SW480 (cell line): ENCODE measurements around the gene KSR2.

Experiments used
- DNase-seq: peaks from one replicate; pipeline ENCODE4 v3.0.0-alpha.2; 2016; ENCODE audit warnings: low spot score

KSR2 gene

DNA sequence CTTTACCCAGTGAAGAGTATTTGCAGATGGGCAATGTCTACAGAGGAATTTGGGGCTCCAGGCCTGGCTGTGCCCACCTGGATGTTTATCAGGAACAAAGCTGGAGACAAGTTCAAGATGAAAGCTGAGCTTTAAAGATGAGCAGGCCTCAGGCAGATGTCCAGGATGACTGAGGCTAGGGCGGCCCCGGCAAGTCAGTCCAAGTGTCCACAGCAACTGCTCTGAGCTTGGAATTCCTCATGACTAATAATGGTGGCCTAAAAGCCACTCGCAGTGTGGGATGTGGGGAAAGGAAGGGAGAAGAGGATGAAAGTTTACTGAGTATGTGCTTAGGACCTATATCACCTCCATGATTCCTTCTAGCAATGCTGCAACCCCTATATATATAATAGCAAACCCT lies 479.1 kb downstream of the KSR2 start:
- no peak for DNase-seq

DNA sequence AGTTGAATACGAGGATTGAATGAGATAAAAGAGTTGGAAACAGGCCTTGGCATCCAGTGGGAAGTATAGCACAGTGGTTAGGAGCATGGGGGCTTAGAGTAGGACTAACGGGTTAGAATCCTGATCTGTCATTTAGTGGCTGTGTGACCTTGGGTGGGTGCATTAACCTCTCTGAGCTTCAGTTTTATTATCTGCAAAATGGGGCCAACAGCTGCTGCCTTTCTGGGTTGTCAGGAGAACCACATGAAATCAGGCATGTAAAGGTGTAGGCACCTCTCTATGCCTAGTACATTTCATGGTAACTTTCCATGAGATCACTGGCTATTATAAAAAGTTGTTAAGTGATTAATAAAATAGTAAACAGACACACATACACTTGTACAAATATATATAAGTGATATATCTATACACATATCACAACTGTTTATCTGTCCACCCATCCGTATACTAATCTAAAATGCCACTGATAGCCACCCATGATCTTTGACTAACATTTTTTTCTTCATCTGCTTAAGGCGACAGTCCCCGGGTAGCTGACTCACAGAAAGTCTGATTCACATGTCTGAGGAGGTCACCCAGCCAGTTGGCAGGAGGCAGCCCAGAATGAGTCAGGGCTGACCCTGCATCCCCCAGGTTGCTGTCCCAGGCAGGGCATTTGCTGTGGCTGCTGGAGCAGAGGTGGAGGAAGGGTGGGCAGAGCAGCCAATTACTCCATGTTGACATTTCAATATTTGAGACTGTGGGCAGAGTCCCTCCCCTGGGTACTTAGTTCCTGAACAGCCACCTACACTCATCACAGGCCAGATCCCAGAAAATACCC lies 481.7 kb downstream of the KSR2 start:
- DNase-seq: peak; percentile 53

DNA sequence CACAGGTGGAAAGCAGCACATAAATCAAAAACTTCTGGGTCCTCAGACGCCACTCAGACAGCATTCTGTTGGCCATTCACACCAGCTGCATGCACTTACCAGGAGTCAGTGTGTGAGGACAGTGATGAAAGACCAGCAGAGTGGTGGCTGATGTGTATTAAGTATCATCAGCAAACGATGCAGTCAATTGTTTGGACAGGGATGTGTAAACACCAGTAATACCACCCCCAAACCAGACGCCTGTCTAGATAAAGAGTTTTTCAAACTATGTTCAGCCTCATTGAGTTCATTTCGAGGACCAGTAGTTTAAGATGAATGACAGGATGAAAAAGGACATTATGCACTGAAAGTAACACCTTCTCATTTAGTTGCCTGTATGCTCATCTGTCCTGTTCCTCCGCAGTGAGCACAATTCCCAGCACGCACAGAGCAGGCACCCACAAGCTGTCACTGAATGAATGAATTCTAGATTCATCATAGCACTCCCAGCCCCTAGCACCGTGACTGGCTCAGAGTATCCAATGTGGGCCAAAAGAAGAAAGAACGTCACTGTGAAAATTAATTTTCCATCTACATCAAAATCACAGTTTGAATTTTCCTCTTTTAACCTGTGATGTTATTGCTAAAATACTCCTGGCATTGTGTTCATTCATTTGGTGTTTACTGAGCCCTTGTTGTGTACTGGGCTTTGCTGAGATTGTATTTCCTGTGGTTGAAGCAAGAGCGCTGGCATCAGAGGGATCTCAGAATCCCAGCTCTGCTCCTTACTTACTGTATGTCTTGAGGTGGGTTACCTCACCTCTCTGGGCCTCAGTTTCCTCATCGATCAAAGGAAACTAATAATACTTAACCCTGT lies 482.6 kb downstream of the KSR2 start:
- DNase-seq: no peak

DNA sequence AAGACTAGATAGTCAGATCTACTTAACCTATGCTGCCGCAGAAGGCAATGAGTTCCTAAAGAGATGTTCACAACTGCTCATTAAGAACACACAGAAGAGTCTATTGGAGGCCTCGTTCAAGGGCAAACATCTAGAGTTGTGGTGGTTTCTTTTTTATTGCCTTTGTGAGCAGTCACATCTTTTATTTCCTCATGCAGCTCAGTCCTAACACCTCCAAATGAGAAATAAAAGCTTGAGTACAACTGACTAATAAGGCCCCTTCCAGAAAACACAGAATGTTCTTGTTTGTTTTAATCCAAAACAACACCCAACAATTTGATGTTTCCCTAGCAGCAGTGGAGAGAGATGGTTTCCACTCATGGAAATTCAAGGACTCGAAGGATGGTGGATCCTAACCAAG lies 483.9 kb downstream of the KSR2 start:
- DNase-seq: no peak

DNA sequence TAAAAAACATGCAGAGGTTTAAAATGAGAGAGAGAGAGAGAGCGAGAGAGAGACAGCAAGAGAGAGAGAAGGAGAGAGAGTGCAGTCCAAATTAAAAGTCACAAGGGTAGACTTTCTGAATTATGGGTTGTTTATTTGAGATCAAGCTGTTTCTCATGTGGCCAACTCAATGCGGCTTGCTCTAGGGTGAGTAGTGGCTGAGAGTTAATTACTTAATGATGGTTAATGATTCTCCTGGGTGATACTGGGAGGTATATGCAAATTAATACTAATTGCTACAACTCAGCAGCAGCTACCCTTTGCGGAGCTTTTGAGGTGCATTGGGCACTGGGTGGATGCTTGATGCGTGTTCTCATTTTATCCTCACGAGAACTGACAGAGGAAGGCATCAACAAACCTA lies 485.3 kb downstream of the KSR2 start:
- DNase-seq: no peak

DNA sequence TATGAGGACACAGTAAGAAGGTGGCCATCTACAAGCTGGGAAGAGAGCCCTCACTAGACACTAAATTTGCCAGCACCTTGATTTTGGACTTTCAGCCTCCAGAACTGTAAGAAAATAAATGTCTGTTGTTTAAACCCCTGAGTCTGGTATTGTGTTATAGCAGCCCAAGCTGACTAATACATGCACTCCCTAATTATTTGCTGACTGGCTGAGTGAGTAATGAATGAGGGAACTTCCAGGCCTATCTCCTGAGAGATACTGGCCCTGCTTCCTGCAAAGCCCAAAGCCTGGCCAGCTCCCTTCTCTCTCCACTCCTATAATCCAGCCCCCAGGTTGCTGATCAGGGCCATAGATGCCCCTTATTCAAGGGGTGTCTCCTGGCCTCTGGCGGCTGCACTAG lies 487.3 kb downstream of the KSR2 start:
- no peak for DNase-seq

DNA sequence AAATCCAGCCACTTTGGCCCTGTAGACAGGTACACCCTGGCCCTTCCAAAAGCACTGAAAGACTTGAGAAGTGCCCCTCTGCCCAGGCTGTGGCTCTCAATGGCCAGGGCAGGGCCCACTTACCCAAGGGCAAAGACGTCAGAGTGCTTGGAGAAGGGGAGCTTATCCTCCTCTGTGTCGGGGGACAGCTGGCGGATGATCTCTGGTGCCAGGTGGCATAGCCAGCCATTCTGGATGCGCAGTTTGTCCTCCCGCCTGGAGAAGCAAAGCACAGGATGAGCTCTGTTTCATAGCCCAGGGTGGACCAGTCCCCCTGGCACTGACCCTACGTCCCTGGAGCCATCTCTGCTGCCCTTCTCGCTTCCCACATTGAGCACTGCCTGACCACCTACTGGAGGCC lies 492.4 kb downstream of the KSR2 start:
- no peak for DNase-seq

DNA sequence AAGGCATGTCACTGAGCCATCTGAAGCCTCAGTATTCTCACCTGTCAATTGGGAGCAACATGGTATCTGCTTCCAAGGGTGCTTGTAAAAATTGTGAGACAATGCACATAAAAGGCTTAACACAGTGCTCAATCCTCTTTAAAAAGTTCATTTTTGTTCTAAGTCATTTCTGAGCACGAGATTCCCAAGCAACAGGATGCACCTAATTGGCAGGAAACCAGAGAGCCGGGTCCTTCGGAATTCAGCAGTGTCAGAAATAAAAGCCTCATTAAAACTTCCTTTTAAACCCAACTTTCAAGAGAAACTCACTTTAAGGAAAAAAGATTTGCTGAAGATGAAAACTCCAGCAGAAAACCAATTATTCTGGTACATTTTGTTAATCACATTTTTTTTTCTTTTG lies 494.9 kb downstream of the KSR2 start:
- no peak for DNase-seq

DNA sequence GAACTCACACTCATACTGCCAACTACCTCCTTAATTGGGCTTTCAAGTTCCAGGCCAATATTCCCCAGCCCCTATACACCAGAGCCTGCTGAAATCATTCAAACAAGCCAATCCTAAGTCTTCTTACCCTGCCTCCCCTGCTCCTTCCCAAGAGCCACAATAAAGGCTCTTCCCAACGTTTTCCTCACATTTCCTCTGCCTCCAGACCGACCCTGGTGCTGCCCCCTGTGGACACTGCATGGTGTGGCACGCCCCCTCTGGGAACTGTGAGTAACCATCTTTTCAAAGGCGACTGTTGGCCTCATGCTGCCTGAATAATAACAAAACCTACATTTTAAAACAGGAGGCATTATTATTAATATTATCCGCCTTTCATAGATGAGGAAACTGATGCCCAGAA lies 495.8 kb downstream of the KSR2 start:
- peak; percentile 16 for DNase-seq

DNA sequence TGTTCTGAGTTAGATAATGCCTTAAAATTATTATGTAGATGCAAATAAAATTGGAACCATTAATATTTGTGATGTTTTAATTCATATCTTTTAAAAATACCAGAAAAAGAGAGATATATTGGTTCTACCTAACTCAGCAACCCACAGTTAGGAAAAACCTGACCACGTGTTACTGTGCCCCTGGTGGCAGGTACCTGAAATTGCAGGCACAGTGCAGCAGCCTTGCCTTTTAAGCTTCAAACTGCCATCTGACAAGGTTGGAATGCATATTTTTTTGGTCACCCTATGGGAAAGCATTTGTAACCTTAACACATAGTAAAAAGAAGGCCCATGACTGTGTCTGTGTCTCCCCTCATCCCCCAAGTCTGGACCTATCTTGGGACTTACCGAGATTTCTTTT lies 498.0 kb downstream of the KSR2 start:
- no peak for DNase-seq

DNA sequence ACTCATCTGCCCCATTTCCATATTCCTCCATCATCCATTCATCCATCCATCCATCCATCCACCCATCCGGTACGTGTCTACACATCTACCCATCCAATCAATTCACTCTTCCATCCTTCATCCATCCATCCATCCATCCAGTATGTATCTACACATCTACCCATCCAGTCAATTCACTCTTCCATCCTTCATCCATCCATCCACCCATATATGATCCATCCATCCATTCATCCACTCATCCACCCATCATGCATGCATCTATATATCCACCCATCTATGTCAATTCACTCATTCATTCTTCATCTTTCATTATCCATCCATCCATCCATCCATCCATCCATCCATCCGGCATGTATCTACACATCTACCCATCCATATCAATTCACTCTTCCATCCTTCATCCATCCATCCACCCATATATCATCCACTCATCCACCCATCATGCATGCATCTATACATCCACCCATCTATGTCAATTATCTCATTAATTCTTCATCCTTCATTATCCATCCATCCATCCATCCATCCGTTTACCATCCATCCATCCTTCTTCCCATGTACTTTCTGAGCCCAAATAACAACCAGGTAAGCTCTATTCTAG lies 498.8 kb downstream of the KSR2 start:
- no peak for DNase-seq

DNA sequence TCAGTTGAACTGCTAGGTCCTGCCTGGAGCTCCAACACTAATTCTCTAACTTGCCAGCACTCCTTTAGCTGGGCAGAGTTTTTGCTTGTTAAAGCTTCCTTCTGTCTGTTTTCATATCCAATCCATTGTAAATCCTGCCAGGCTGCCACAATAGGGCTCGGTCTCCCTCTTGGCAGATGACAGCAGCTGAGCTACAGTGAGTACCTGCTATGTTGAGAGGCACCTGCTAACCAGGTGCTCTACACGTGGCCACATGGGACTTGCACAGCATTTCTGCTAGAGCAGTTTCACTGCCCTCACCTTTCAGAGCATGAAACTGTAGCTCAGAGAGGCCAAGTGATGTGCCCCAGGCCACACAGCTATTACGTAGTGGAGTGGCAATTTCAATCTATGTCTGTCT lies 500.8 kb downstream of the KSR2 start:
- no peak for DNase-seq

DNA sequence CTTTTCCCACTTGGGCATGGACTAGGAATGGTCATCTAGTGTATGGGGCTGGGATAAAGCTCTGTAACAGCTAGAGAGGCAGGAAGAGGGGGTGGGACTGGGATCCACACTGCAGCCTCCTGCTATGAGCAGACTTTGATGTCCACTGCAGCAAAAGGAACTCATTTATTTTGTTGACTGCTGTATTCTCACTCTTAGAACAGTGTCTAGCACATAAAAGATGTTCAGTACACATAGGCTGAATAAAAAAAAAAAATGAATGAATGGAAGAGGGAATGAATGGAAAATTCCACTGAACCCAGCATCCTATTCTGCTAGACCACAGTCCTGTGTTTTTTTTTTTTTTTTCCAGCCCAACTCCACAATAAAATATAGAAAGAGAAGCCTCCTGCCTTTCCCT lies 501.2 kb downstream of the KSR2 start:
- no peak for DNase-seq

DNA sequence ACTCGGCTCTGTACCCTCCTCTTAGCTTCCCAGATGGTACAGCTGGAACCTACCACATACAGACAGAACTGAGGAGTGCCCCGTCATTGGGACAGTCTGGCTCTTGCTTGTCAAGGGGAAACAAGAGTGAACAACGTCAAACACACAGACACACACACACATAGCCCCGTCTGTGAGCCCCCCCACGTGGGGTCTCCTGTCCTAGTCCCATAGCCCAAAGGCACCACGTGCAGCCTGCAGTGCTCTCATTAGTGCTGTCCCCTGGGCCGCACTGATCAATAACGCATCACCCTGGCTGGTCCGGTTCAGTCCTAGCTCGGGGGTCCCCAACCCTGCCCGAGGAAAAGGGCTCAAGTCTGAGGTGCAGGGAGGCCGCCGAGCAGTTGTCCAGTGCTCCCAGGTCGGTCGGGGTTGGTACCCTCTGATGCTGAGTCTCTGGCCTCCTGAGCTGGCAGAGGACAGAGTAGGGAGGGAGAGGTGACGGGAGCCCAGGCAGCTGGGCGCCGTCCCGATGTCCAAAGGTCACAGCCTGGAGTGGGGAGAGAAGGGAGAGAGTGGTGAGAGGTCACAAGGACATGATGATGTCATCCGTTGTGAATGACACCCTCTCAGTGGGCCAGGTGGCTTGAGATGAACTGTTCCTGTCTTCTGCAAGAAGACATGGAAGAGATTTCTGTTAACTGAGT lies 502.0 kb downstream of the KSR2 start:
- DNase-seq: peak; percentile 25

DNA sequence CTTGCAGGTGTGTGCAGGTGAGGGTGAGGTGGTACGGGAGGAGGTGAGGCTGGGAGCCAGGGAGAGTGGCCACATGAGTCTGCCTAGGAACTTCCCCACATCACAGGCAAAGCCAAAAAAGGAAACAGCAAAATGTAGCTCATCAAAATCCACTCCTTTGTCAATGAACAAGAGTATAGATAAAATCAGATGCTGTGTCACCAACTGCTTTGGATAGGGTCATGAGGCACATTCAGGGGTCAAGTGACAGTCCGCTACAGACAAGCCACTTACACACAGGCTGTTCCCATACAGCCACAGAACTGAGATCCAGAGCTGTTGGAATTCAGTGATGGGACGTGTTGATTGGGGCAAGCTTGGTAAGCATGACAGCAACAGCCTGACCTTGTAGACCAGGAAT lies 507.1 kb downstream of the KSR2 start:
- peak; percentile 20 for DNase-seq

DNA sequence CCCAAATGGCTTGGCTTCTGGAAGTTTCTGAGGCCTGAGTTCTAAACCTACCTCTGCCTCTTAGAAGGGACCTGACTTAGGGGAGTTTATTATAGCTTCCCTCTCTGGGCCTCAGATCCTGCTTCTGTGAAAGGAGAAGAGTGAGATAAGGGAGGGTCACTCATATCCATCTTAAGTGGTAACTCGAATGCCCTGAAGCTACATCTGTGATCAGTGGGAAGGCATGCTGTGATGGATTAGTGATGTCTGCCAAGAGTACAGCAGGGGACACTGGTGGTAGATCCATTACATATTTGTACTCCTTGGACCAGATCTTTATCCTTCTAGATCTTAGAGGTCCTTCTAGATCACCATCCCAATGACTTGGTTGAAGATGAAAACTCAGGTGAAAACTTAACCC lies 509.6 kb downstream of the KSR2 start:
- no peak for DNase-seq

DNA sequence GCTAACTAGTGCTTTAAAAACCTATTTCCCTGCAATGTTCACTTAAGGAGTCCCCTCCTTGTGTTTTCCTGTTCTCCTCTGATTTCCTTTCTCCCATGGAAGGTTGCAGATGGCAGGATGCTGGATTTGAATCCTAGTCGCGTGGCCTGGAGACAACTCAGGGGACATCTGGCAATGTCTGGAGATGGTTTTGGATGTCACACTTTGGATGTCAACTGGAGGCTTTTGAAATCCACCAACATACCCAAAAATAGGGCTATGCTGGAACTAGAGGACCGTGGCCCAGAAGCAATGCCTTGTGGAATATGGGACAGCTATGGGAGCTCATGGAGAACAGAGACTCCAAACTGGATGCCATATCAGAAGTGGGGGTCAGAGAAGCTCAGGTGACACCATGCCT lies 511.6 kb downstream of the KSR2 start:
- no peak for DNase-seq

DNA sequence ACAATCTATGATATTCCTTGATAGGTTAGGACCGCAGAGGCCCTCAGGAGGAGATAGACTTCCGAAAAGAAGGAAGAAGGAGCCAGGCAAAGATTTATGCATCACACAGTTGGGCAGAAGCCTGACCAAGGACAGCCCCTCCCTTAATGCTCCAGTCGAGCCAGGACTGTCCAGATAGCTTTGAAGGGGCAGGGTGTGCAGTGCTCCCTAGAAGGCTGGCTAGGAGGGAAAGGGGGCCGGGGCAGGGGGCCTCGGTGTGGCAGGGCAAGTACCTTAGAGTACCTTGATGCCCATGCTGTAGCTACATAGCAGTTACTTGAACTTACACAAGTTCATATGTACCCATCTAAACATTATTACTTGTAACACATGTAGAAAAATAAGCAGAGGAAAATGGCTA lies 512.7 kb downstream of the KSR2 start:
- DNase-seq: no peak

DNA sequence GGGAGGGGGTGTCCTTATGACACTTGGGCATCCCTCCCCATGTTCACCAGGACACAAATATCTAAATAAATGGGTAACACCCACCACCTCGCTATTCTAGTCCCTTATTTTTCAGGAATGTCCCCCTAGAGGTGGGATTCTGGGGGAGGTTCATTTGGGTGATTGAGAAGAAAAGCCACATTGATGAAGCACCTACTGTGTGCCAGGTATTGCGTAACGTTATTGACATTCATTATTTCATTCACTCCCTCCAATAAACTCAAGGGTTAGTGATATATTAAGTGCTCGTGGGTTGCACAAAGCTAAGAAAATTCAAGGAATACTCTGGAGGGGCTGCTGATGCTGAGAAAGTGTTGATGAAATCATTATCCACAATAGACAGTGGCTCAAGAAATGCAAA lies 514.8 kb downstream of the KSR2 start:
- DNase-seq: no peak

DNA sequence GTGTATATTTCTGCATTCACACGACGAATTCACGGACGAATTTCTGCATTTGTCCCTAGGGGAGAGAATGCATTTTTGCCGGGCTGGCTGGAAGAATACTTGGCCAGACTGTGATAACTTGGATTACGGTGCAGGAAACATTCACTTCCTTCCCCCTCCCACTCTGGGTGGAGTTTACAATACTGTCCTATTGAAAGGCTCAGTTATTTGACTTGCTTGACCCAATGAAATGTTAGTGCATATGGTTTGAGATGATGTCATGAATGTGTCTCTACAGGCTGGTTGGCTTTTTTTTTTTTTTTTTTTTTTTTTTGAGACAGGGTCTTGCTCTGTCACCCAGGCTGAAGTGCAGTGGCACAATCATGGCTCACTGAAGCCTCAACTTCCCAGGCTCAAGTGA lies 516.7 kb downstream of the KSR2 start:
- DNase-seq: no peak

DNA sequence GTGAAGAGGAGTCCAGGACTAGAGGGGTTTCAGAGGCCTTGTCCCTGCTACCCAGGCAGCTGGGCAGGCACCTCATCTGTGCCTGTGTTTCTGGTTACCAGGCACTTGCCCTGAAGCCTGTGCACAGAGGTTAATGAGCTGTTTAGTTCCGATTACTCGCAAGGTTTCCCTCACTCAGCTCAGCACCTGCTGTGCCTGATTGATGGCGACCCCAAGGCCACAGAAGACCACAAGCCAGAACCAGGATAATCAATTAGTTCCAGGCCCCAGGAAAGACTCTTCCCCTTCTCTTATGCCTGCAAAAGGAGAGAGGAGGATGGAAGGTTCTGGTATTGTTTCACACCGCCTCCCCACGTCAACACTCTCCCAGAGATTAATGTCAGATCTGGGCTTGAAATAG lies 518.6 kb downstream of the KSR2 start:
- DNase-seq: no peak

DNA sequence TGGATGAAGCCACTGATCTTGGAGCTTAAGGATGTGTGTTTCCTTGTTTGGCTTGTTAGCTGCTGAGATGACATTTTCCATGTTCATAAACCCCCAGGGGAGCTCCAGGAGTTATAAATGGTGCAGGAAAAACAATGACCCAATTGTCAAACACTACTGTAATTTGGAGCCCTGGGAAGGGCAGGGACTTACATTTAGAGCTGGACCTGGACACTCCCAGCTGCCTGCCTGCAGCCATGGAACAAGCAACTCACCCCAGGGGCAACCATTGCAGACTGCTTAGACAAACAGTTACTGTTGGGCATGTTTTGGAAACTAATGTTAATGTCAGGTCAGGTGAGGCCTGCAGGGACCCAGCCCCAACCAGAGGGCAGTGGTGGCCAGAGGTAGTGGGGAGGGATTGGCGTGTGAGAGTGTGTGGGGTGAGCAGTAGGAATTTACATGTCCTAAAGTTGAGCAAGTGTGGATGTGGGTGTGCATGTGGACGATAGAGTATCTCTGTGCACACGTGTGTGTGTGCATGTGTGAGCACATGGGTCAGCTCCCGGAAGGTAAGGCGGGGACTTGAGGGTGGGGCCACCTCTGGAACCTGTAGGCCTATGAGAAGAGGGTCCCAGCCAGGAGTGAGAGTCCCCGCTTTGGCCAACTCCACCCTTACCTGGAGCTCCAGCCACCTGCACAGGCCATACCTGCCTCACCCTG lies 521.0 kb downstream of the KSR2 start:
- DNase-seq: no peak
